Right hindlimb (tissue), 1 donor: ENCODE data around the gene NADK2.
A peak's percentile ranks its signal among the peaks of the same experiment; 100 is the strongest.

Experiments used
- DNase-seq: peaks from one replicate; pipeline ENCODE4 v3.0.0-alpha.2; 2018

The NADK2 gene

GRCh38 chr5:36246036-36246800 lies 4.5 kb upstream of the NADK2 start:
- no peak for DNase-seq

GRCh38 chr5:36244076-36244475 lies 2.4 kb upstream of the NADK2 start:
- no peak for DNase-seq

GRCh38 chr5:36243653-36244052 lies 1.9 kb upstream of the NADK2 start:
- DNase-seq: no peak

GRCh38 chr5:36242534-36243485 lies 1.1 kb upstream of the NADK2 start:
- DNase-seq: peak; percentile 30

- peak; percentile 86 for DNase-seq
Measured at GRCh38 chr5:36240779-36241630, 720 bp downstream of the NADK2 start.

- DNase-seq: no peak
Measured at GRCh38 chr5:36239370-36240293, 2.1 kb downstream of the NADK2 start.

GRCh38 chr5:36238502-36239295 lies 3.0 kb downstream of the NADK2 start:
- DNase-seq: no peak

GRCh38 chr5:36237751-36238150 lies 4.0 kb downstream of the NADK2 start:
- DNase-seq: no peak

- no peak for DNase-seq
Measured at GRCh38 chr5:36236801-36237200, 4.9 kb downstream of the NADK2 start.

- DNase-seq: no peak
Measured at GRCh38 chr5:36232533-36232932, 9.2 kb downstream of the NADK2 start.

- DNase-seq: peak; percentile 20
Measured at GRCh38 chr5:36230151-36230790, 11.5 kb downstream of the NADK2 start.

GRCh38 chr5:36228505-36228904 lies 13.2 kb downstream of the NADK2 start:
- no peak for DNase-seq

GRCh38 chr5:36227046-36227445 lies 14.7 kb downstream of the NADK2 start:
- no peak for DNase-seq

GRCh38 chr5:36222620-36223019 lies 19.1 kb downstream of the NADK2 start:
- no peak for DNase-seq

- DNase-seq: no peak
Measured at GRCh38 chr5:36217988-36218387, 23.7 kb downstream of the NADK2 start.

GRCh38 chr5:36217567-36217966 lies 24.2 kb downstream of the NADK2 start:
- no peak for DNase-seq

- no peak for DNase-seq
Measured at GRCh38 chr5:36215910-36216309, 25.8 kb downstream of the NADK2 start.

- DNase-seq: no peak
Measured at GRCh38 chr5:36214436-36214835, 27.3 kb downstream of the NADK2 start.

- no peak for DNase-seq
Measured at GRCh38 chr5:36209664-36210063, 32.1 kb downstream of the NADK2 start.

GRCh38 chr5:36208786-36209185 lies 32.9 kb downstream of the NADK2 start:
- DNase-seq: no peak
